ENCODE measurements around the gene RHD.
"Not testable (repeated sequence)": the region's sequence is repeated elsewhere in the genome, so short reads cannot be mapped to it uniquely, and the experiment has no call there.

Gene RHD

GRCh38 chr1:25257196-25257595 is 15.1 kb upstream of the RHD start:
- DNase-seq: no peak

GRCh38 chr1:25259813-25260212 is 12.5 kb upstream of the RHD start:
- not testable (repeated sequence) for DNase-seq

- not testable (repeated sequence) for DNase-seq
Measured at GRCh38 chr1:25260336-25260735, 12.0 kb upstream of the RHD start.

GRCh38 chr1:25266554-25267287 is 5.6 kb upstream of the RHD start:
- peak; percentile 69 for DNase-seq

- peak; percentile 98 for DNase-seq
Measured at GRCh38 chr1:25267288-25268142, 4.8 kb upstream of the RHD start.

GRCh38 chr1:25268143-25268760 is 4.1 kb upstream of the RHD start:
- DNase-seq: peak; percentile 65

GRCh38 chr1:25275648-25276047 is 3.3 kb downstream of the RHD start:
- not testable (repeated sequence) for DNase-seq

GRCh38 chr1:25277295-25277694 is 5.0 kb downstream of the RHD start:
- DNase-seq: not testable (repeated sequence)

- DNase-seq: not testable (repeated sequence)
Measured at GRCh38 chr1:25278358-25278757, 6.0 kb downstream of the RHD start.

GRCh38 chr1:25278790-25279189 is 6.5 kb downstream of the RHD start:
- not testable (repeated sequence) for DNase-seq

GRCh38 chr1:25279693-25280111 is 7.4 kb downstream of the RHD start:
- not testable (repeated sequence) for DNase-seq

- not testable (repeated sequence) for DNase-seq
Measured at GRCh38 chr1:25285862-25286261, 13.6 kb downstream of the RHD start.

- DNase-seq: not testable (repeated sequence)
Measured at GRCh38 chr1:25287164-25287563, 14.9 kb downstream of the RHD start.

GRCh38 chr1:25288573-25289101 is 16.3 kb downstream of the RHD start:
- DNase-seq: not testable (repeated sequence)

- not testable (repeated sequence) for DNase-seq
Measured at GRCh38 chr1:25290043-25290442, 17.7 kb downstream of the RHD start.

- not testable (repeated sequence) for DNase-seq
Measured at GRCh38 chr1:25293426-25293825, 21.1 kb downstream of the RHD start.

- DNase-seq: not testable (repeated sequence)
Measured at GRCh38 chr1:25294889-25295826, 22.8 kb downstream of the RHD start.

- not testable (repeated sequence) for DNase-seq
Measured at GRCh38 chr1:25296501-25296900, 24.2 kb downstream of the RHD start.

GRCh38 chr1:25300729-25301128 is 28.4 kb downstream of the RHD start:
- DNase-seq: not testable (repeated sequence)

- DNase-seq: not testable (repeated sequence)
Measured at GRCh38 chr1:25302330-25302729, 30.0 kb downstream of the RHD start.

- not testable (repeated sequence) for DNase-seq
Measured at GRCh38 chr1:25304936-25305335, 32.6 kb downstream of the RHD start.

- not testable (repeated sequence) for DNase-seq
Measured at GRCh38 chr1:25308168-25308567, 35.9 kb downstream of the RHD start.

Data from activated effector memory CD4-positive, alpha-beta T cell treated with anti-CD3 and anti-CD28 coated beads, Interleukin-2, amount 50 U/mL, for 16 hours (primary cell).